Loucy (cell line): ENCODE data around the gene TECPR2.
"Not testable (repeated sequence)": the region's sequence is repeated elsewhere in the genome, so short reads cannot be mapped to it uniquely, and the experiment has no call there.

Source experiments
- H2AFZ ChIP-seq: fragments of 200-600 bp; sonication (generic); 2 replicates; pipeline ENCODE4 v1.6.0; 2016; ENCODE audit warnings: antibody characterized with exemption, mild to moderate bottlenecking, low read length, moderate library complexity
- H3F3A ChIP-seq: fragments of 200-600 bp; 2 replicates; pipeline ENCODE4 v1.6.0; 2016; ENCODE audit warnings: antibody characterized with exemption, low read depth, mild to moderate bottlenecking
- H3K27me3 ChIP-seq: fragments of 200-600 bp; sonication (generic); 2 replicates; pipeline ENCODE4 v1.6.1; 2014; ENCODE audit warnings: low read length, mild to moderate bottlenecking; ENCODE audit not compliant: insufficient read depth, poor library complexity, severe bottlenecking
- H3K36me3 ChIP-seq: fragments of 200-600 bp; sonication (generic); 2 replicates; pipeline ENCODE4 v1.6.1; 2016; ENCODE audit warnings: low read length; ENCODE audit not compliant: insufficient read depth
- H3K4me1 ChIP-seq: fragments of 200-600 bp; sonication (generic); 2 replicates; pipeline ENCODE4 v1.5.1; 2014; ENCODE audit warnings: low read length, mild to moderate bottlenecking; ENCODE audit not compliant: insufficient read depth, poor library complexity, severe bottlenecking
- H3K4me2 ChIP-seq: fragments of 200-600 bp; sonication (generic); 2 replicates; pipeline ENCODE4 v1.6.0; 2014; ENCODE audit warnings: antibody characterized with exemption, low read length, low read depth, mild to moderate bottlenecking; ENCODE audit not compliant: poor library complexity, severe bottlenecking
- H3K4me3 ChIP-seq: fragments of 200-600 bp; sonication (generic); 2 replicates; pipeline ENCODE4 v1.5.1; 2014; ENCODE audit warnings: low read length, mild to moderate bottlenecking, mixed read lengths; ENCODE audit not compliant: poor library complexity, severe bottlenecking
- H3K79me2 ChIP-seq: fragments of 200-600 bp; sonication (generic); 2 replicates; pipeline ENCODE4 v1.6.1; 2014; ENCODE audit warnings: low read length; ENCODE audit not compliant: insufficient read depth
- H3K9ac ChIP-seq: fragments of 200-600 bp; sonication (generic); 2 replicates; pipeline ENCODE4 v1.6.0; 2014; ENCODE audit warnings: mild to moderate bottlenecking, low read depth, low read length, moderate library complexity; ENCODE audit not compliant: poor library complexity, severe bottlenecking
- H3K9me2 ChIP-seq: fragments of 200-600 bp; sonication (generic); replicated peaks from 2 replicates; pipeline ENCODE4 v1.6.1; 2016; ENCODE audit warnings: low read depth, low read length, mixed read lengths
- H3K9me3 ChIP-seq: fragments of 200-600 bp; sonication (generic); 2 replicates; pipeline ENCODE4 v1.6.1; 2014; ENCODE audit warnings: mild to moderate bottlenecking, antibody characterized with exemption, low read length, low read depth; ENCODE audit not compliant: insufficient read depth
- H4K20me1 ChIP-seq: fragments of 200-600 bp; sonication (generic); 2 replicates; pipeline ENCODE4 v1.6.0; 2014; ENCODE audit warnings: antibody characterized with exemption, low read length, mild to moderate bottlenecking; ENCODE audit not compliant: insufficient read depth, poor library complexity, severe bottlenecking
- EZH2phosphoT487 ChIP-seq: fragments of 200-600 bp; IDR thresholded peaks from 2 replicates; pipeline ENCODE4 v1.6.1; 2018; ENCODE audit warnings: antibody characterized with exemption, mild to moderate bottlenecking, moderate library complexity, borderline replicate concordance
- TF ChIP-seq, protein P1 (sequence below): fragments of 200-600 bp; sonication (generic); conservative IDR thresholded peaks from 2 replicates; pipeline ENCODE4 v1.5.1; 2014; ENCODE audit warnings: mild to moderate bottlenecking, antibody characterized with exemption, low read length

The TECPR2 gene

DNA sequence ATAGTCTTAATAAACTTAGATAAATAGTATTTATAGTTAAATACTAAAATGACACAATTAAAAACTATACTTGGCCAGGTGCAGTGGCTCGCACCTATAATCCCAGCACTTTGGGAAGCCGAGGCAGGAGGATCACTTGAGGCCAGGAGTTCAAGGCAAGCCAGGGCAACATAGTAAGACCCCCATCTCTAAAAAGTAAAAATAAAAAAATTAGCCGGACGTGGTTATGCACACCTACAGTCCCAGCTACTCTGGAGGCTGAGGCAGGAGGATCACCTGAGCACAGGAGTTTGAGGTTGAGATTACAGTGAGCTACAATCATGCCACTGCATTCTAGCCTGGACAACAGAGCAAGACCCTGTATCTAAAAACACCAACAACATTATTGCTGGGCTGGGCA, 16.1 kb upstream of the TECPR2 start:
- Histone ChIP-seq H3K9me3 (no peaks in the 10 kb centered on the region), H3K4me1 (no peaks in the 10 kb centered on the region), H4K20me1 (no peaks in the 10 kb centered on the region), H2AFZ (no peak overlapping the region), H3K4me3 (no peak overlapping the region), H3K79me2 (no peaks in the 10 kb centered on the region), H3K9ac (no peak overlapping the region), H3K9me2 (no peaks in the 10 kb centered on the region), H3K4me2 (no peak overlapping the region), H3F3A (no peaks in the 10 kb centered on the region), H3K36me3 (peaks cover 37% of the 10 kb centered on the region; the same call in 1 of the 2 replicates), H3K27me3 (no peaks in the 10 kb centered on the region)
- TF ChIP-seq EZH2phosphoT487, result no peak

DNA sequence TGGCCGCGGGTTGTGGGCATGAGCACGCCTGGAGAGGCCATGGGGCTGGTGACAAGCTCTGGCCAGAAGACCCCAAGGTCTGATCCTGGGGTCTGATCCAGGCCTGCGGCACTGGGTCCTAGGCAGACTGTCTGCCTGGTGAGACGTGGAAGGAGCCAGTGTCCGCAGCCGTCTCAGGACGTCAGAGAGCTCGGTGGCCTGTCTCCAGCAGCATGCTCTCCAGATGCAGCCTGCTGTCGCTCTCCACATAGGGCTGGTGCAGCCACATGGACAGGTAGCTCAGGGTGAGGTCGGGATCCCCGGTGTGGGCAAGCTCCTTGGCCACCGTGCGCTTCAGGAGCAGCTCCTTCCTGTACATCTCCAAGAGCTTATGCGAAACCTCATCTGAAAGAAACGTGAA, 14.4 kb upstream of the TECPR2 start:
- Histone ChIP-seq H3K9me3 (no peaks in the 10 kb centered on the region), H4K20me1 (no peaks in the 10 kb centered on the region), H3K27me3 (no peaks in the 10 kb centered on the region), H3F3A (no peaks in the 10 kb centered on the region), H3K9ac (no peak overlapping the region), H3K9me2 (no peaks in the 10 kb centered on the region), H3K4me1 (no peaks in the 10 kb centered on the region), H3K36me3 (peaks cover 32% of the 10 kb centered on the region; the same call in 1 of the 2 replicates), H3K4me2 (no peak overlapping the region), H2AFZ (no peak overlapping the region), H3K79me2 (no peaks in the 10 kb centered on the region), H3K4me3 (no peak overlapping the region)
- no peak for TF ChIP-seq EZH2phosphoT487
- TF ChIP-seq, protein P1, sequence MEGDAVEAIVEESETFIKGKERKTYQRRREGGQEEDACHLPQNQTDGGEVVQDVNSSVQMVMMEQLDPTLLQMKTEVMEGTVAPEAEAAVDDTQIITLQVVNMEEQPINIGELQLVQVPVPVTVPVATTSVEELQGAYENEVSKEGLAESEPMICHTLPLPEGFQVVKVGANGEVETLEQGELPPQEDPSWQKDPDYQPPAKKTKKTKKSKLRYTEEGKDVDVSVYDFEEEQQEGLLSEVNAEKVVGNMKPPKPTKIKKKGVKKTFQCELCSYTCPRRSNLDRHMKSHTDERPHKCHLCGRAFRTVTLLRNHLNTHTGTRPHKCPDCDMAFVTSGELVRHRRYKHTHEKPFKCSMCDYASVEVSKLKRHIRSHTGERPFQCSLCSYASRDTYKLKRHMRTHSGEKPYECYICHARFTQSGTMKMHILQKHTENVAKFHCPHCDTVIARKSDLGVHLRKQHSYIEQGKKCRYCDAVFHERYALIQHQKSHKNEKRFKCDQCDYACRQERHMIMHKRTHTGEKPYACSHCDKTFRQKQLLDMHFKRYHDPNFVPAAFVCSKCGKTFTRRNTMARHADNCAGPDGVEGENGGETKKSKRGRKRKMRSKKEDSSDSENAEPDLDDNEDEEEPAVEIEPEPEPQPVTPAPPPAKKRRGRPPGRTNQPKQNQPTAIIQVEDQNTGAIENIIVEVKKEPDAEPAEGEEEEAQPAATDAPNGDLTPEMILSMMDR, result no peak

DNA sequence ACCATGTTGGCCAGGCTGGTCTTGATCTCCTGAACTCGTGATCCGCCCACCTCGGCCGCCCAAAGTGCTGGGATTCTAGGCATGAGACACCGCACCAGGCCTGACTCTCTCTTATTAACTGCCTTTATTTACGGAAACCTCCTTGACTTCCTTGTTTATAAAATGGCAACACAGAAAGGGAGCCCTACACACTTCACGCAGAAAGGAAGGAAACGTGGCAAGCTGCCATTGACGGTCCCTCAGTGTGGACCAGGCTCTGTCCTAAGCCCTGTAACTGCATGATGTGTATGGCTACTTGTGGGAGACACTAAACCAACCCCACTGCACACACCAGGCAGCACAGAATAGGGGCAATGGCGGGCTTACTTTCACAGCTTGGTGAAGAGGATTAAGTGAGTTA, 11.7 kb upstream of the TECPR2 start:
- H3K36me3 ChIP-seq, result peaks cover 26% of the 10 kb centered on the region; the same call in 1 of the 2 replicates
- no peaks in the 10 kb centered on the region for H3K4me1 ChIP-seq
- no peak overlapping the region for H2AFZ ChIP-seq
- H3K4me3 ChIP-seq, result no peak overlapping the region
- no peak overlapping the region for H3K4me2 ChIP-seq
- no peaks in the 10 kb centered on the region for H3K79me2 ChIP-seq
- TF ChIP-seq EZH2phosphoT487, result no peak
- TF ChIP-seq, protein P1, result no peak
- no peaks in the 10 kb centered on the region for H4K20me1 ChIP-seq
- H3K27me3 ChIP-seq, result no peaks in the 10 kb centered on the region
- no peaks in the 10 kb centered on the region for H3F3A ChIP-seq
- H3K9me3 ChIP-seq, result no peaks in the 10 kb centered on the region
- no peaks in the 10 kb centered on the region for H3K9me2 ChIP-seq
- no peak overlapping the region for H3K9ac ChIP-seq

DNA sequence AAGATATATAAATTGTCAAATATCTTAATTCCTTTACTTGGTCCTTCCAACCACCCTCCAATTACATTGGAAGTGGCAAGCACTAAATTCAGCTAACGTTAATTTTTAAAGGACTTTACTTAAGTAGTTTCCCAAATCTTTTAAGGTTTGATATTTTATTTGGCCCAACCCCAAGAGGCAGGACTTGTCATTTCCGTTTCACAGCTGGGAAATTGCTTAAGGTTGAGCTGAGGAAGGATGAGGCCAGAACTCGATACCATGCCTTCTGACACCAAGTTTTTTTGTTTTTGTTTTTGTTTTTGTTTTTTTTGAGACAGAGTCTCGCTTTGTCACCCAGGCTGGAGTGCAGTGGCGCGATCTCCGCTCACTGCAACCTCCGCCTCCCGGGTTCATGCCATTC, 11.1 kb upstream of the TECPR2 start:
- H3K27me3 ChIP-seq, H3K4me2 ChIP-seq, H3F3A ChIP-seq, H3K4me3 ChIP-seq, H3K9me3 ChIP-seq, H3K9ac ChIP-seq, H2AFZ ChIP-seq, H3K79me2 ChIP-seq, H3K4me1 ChIP-seq, H4K20me1 ChIP-seq, H3K9me2 ChIP-seq: not testable (repeated sequence)
- H3K36me3 ChIP-seq, result peaks cover 26% of the 10 kb centered on the region; the same call in 1 of the 2 replicates
